Measurements from ENCODE around the gene FOXQ1.

The FOXQ1 gene

DNA sequence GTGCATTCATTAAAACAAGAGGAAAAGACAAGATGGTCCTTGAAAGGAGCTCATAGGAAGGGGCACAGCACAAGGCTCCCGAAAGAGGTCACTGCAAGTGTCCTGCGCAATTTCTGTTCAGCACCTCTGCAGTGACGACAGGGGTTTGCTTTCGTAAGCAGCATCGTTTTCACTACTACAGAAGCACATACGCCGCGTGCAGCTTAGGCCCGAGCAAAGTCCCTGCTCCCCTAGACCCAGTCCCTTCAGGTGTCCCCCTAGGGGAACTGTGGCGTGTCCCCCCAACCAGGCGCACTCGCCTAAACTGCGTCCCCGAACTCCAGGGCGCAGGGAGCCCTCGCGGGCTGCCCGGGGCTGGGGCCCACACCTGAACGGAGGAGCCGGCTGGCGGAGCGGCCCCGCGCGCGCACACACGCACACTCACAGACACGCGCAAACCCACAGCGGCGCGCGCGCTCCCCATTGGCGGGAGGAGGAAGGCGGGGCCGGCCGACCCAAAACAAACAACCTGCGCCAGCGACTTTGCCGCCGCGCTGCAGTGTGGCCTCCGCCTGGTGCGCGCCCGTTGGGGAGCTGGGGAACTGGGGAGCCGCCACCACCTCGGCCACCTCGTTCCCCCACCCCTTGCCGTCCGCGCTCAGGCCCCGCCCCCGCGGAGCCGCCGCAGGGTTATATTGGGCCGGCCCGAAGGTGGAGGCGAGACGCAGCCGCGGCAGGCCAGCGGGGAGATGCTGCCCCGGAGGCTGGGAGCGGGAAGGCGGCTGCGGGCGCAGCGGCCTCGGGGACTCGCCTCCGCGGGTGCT, at the start of gene FOXQ1:
TSS of gene FOXQ1 (plus strand) at position 699 of the 803 bp plus-strand sequence. CDS start 607 bp downstream, outside the sequence.
- FAIRE-seq, result no peak

GRCh38 chr6:1262704-1263038, 49.2 kb upstream of the FOXQ1 start:
- FAIRE-seq, result no peak

- FAIRE-seq, result no peak
These were observed 48.7 kb upstream of the FOXQ1 start for GRCh38 chr6:1263039-1263849.

DNA sequence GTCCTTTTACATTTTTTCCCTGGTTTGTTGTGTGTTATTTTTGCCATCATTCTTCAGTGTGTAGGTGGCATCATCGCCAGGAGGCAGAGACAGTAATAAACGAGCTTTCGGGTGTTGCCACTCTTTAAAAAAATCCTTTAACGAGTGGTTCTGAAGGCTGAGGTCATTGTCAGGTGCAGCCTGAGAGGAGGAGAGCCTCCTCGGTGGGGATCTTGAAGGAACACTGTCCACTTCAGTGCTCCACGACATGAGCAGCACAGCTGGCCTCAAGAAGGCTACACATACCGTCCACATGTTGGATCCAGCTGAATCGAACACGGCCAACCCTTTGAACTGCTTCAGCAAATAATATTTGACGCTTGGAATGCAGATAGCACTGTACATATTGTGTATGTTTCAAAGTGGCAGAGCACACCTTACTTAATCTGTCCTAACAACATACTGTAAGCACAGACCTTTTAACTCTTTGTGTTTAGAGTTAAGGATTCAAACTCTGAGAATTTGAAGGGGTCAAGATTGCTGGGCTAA, 48.0 kb upstream of the FOXQ1 start:
- FAIRE-seq, result no peak

DNA sequence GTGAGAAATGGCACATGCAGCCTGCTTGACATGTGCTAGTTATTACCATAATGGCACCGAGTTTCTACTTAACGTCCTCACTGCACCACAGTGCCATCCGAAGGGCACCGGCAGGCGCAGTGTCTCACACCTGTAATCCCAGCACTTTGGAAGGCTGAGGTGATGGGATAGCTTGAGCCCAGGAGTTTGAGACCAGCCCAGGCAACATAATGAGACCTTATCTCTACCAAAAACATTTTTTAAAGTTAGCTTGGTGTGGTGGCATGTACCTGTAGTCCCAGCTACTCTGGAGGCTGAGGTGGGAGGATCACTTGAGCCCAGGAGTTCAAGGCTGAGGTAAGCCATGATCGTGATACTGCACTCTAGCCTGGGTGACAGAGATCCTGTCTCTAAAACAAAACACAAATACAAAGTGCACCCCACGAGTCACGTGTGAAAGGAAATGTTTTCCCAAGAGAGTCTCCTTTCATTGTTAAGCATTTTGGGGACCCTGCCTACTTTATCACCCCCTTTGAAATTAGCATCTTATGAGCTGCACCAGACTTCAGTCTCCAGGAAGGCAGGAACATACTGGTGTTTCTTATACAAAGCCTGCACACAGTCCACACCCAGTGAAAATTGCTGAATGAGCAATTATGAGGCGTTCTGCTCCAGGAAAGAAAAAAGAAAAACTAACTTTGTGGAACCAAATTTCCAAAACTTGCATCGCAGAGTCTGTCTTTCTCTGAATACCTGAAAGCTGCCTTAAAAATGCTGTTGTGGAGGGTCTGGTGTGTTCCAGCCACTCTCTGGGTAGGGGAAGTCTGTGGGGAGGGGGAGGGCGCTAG, 47.1 kb upstream of the FOXQ1 start:
- FAIRE-seq, result no peak

- FAIRE-seq, result no peak
These were observed 45.2 kb upstream of the FOXQ1 start for GRCh38 chr6:1266686-1267056.

- no peak for FAIRE-seq
These were observed 44.7 kb upstream of the FOXQ1 start for GRCh38 chr6:1267057-1267732.

DNA sequence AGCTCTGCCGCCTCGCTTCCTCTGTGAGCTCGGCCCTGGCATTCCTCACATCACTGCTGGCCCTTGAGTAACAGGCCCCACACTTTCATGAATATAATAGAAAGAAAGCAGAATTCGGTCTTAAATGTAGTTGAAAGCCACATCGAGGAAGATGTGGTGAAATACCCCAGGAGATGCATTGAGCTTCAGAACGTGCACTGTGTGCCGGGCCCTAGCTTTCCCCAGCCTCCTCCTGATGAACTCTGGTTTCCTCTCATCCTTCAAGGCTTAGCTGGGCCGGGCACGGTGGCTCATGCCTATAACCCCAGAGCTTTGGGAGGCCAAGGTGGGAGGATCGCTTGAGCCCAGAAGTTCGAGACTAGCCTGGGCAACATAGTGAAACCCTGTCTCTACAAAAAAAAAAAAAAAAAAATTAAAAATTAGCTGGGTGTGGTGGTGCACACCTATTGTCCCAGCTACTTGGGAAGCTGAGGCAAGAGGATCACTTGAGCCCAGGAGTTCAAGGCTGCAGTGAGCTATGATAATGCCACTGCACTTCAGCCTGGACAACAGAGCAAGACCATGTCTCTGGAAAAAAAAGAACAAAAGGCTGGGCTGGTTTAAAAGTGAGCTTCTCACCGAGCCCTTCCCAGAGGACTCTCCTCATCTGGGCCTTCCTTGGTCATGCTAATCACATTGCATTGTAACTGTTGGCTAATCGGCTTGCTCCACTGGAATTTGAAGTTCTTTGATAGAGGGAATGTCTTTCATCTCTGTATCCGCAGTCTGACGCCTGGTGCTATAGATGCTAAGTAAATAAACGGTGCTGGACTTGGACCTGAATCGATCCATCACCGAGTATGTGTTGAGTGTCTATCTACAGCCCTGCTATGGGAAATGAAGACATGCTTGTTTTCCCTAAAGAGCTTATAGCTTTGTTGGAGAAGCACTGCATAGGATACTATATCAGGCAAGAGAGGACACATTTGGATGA, 43.8 kb upstream of the FOXQ1 start:
- no peak for FAIRE-seq

- FAIRE-seq, result no peak
These were observed 40.7 kb upstream of the FOXQ1 start for GRCh38 chr6:1271071-1271763.

DNA sequence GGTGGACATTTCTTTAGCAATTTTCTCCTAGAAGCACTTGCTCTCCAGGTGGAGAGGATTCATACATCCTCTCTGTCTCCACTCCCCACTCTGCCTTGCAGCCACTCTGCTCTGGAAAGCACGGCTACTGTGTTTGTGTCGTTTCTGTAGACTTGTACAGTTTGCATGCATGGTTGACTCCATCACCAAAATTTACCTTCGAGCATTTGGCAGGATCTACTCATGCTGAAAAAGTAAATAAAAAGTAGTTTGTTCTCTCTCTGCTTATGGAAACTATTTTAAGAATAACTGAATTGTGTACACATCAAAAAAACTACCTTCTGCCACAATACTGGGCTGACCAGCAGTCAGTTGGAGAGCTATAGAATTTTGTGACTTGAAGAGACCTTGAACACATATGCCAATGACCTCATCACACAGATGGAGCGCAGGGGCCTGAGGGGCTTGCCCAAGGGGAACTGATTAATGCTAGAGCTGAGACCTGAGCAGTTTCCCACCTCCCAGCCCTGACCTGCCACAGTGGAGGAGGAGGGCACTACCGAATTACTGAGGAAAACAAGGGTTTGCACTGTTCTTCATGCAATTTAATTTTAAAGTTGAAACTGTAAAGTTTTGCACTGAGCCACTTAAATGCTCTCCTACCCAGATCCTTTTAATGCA, 33.7 kb upstream of the FOXQ1 start:
- no peak for FAIRE-seq

- no peak for FAIRE-seq
These were observed 32.8 kb upstream of the FOXQ1 start for GRCh38 chr6:1279065-1279464.

- FAIRE-seq, result no peak
These were observed 31.1 kb upstream of the FOXQ1 start for GRCh38 chr6:1280666-1281300.

- no peak for FAIRE-seq
These were observed 30.2 kb upstream of the FOXQ1 start for GRCh38 chr6:1281746-1282145.

DNA sequence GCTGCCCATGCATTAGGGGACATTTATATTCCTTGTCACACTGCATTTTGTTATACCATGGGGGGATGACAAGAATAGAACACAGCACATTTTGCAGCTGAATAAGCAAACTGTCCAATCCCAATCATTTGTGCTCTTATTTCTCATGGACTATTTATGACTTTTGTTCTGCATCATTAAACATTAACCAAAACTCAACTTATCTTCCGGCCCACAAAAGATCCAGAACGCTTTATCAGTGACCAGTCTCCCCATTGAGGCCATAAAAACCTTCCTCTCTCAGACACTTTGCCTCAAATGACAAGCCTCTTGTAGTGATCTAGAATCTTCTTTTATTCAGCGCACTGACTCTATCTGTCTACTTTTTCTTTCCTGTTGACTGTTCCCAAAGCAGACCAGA, 28.4 kb upstream of the FOXQ1 start:
- FAIRE-seq, result no peak

DNA sequence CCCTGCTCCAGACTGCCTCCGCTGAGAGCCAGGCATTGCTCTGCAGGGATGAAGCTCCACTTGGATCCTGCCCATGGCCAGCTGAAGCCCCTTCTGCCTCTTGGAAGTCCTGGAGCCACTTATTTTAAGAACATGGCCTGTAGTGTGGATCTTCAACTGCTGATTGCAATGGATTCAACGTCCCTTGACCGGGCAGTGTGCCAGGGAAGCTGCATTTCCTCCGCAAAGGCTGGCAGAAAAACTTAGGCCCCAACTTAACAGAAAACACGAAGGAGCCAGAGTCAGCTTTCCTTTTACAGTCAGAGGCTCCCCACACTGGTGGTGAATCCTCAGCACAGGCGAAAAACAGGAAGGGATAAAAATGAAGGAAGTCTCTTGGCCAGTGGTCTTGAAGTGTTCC, 26.3 kb upstream of the FOXQ1 start:
- no peak for FAIRE-seq

DNA sequence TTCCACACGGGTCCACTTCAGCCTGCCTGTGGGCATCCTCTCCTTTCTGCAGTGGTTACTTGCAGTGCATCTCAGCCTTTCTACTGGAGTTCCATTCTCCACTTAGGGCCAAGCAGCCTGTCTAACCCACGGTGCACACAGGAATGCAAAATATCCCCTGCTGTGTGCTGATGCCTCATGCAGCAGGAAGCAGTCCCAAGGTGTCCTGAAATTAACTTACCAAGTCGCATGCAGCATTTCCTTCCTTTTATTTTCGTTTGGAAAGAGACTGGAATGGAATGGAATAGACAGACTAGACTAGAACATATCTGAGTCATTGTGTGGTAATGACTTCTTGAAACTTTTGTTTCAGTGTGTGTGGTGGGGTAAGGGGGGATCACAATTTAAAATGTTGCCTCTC, 25.9 kb upstream of the FOXQ1 start:
- FAIRE-seq, result no peak

DNA sequence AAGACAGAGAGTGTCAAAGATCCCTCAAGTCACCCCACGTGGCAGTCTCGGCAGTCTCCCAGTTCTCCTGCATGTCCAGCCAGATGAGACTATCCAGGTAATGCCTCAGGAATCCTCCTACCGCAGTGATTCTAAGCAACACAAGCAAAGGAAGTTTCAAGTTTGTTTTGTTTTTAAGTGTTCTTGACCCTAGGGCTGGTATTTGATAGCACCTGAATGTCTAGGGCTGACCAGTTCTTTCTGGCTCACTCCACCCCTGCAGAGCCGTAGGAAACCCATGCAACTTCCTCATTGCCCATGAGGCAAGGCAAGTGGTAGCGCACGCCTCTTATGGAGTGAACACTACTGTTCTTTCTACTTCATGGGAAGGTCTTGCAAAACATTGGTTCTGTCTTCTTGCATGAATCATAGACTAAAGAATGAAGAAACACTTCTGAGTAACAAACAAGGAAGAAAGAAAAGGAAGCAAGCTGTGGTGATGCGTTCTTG, 24.8 kb upstream of the FOXQ1 start:
- FAIRE-seq, result no peak

GRCh38 chr6:1290086-1290485, 21.8 kb upstream of the FOXQ1 start:
- no peak for FAIRE-seq

DNA sequence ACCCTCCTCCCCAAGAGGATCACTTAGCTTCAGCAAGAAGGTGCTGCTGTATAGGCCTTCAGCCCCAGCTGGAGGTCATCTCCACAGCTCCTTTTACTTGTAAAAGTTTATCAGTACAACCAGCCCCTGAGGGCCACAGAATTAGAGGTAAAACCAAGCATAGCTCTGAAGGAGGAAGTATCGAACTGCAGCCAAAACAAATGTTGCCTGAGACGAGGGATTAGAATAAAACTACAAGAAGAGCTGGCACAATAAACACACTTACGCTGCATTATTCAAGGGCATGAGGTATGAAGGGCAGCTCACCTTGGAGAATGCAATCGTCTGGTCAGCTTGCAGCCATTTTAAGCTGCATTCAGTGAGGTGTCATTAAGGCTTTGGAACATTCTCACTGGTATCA, 21.1 kb upstream of the FOXQ1 start:
- FAIRE-seq, result no peak

- FAIRE-seq, result no peak
These were observed 20.5 kb upstream of the FOXQ1 start for GRCh38 chr6:1291381-1291780.
